GM18508 (cell line): ENCODE data around the gene GFPT2.

Experiments
- ATAC-seq: cut with Tn5 transposase; IDR thresholded peaks from one replicate; pipeline ENCODE4 v1.9.1; 2021; ENCODE audit warnings: moderate number of reproducible peaks; ENCODE audit not compliant: insufficient read depth, unreplicated experiment

GFPT2 gene

GRCh38 chr5:180335614-180336233 is 17.4 kb downstream of the GFPT2 start:
- ATAC-seq: no peak

GRCh38 chr5:180334751-180335613 is 18.2 kb downstream of the GFPT2 start:
- no peak for ATAC-seq

- no peak for ATAC-seq
Measured at GRCh38 chr5:180334176-180334575, 19.0 kb downstream of the GFPT2 start.

- ATAC-seq: no peak
Measured at GRCh38 chr5:180333661-180334060, 19.5 kb downstream of the GFPT2 start.

- ATAC-seq: no peak
Measured at GRCh38 chr5:180332861-180333260, 20.3 kb downstream of the GFPT2 start.

GRCh38 chr5:180332051-180332517 is 21.1 kb downstream of the GFPT2 start:
- no peak for ATAC-seq

GRCh38 chr5:180331647-180331950 is 21.5 kb downstream of the GFPT2 start:
- ATAC-seq: no peak

- no peak for ATAC-seq
Measured at GRCh38 chr5:180330810-180331646, 22.1 kb downstream of the GFPT2 start.

- no peak for ATAC-seq
Measured at GRCh38 chr5:180330270-180330648, 22.9 kb downstream of the GFPT2 start.

GRCh38 chr5:180329606-180330269 is 23.4 kb downstream of the GFPT2 start:
- ATAC-seq: no peak

GRCh38 chr5:180329138-180329435 is 24.0 kb downstream of the GFPT2 start:
- no peak for ATAC-seq

GRCh38 chr5:180328296-180329137 is 24.6 kb downstream of the GFPT2 start:
- ATAC-seq: no peak

- ATAC-seq: no peak
Measured at GRCh38 chr5:180326989-180327565, 26.1 kb downstream of the GFPT2 start.

- no peak for ATAC-seq
Measured at GRCh38 chr5:180324601-180324950, 28.6 kb downstream of the GFPT2 start.

- ATAC-seq: no peak
Measured at GRCh38 chr5:180323941-180324600, 29.1 kb downstream of the GFPT2 start.

GRCh38 chr5:180323160-180323559 is 30.0 kb downstream of the GFPT2 start:
- no peak for ATAC-seq

- no peak for ATAC-seq
Measured at GRCh38 chr5:180318456-180319089, 34.6 kb downstream of the GFPT2 start.

GRCh38 chr5:180316586-180316985 is 36.5 kb downstream of the GFPT2 start:
- ATAC-seq: no peak
